ENCODE results near the gene DLG5. TPM values are rescaled to one million over a fixed set of nuclear protein-coding genes. Genes with fewer than 3 reads are reported as not detected.

Gene DLG5
- total and polyA plus RNA-seq, 4 donors = 6.6 to 33.2 (median 15.8) TPM

DNA sequence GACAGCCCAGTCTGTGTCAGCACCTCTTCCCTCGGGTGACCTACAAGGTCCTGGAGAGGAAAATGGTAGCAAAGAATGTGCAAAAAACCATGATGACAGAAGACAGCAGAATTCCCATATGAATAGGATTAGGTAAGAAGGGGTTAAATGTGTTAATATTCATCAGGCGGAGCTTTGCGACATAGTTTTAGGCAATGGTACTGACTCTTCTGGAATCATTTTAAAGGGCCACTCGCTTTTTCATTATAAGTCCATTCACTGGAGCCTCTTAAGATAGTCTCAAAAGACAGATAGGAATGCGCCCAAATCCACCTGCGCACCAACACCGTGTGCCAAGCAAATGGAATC lies 38.2 kb downstream of the DLG5 start:
- no peak overlapping the region for H3K9ac ChIP-seq (ENCODE audit: insufficient read depth in 1 of 2, low read length in 2 of 2)
- DNase-seq (peak in 2 of 3 donors; percentile 67 to 73), ATAC-seq (ENCODE audit: insufficient read depth, low FRiP score) (no peak)
- WGBS, 2 donors = 56 to 69% methylated on average over 7 of the region's 7 CpGs
- H3K27me3 ChIP-seq (ENCODE audit: control insufficient read depth in 3 of 3, insufficient read depth in 3 of 3, low read length in 2 of 3) = no peaks in the 10 kb centered on the region
- TF ChIP-seq, protein P1, sequence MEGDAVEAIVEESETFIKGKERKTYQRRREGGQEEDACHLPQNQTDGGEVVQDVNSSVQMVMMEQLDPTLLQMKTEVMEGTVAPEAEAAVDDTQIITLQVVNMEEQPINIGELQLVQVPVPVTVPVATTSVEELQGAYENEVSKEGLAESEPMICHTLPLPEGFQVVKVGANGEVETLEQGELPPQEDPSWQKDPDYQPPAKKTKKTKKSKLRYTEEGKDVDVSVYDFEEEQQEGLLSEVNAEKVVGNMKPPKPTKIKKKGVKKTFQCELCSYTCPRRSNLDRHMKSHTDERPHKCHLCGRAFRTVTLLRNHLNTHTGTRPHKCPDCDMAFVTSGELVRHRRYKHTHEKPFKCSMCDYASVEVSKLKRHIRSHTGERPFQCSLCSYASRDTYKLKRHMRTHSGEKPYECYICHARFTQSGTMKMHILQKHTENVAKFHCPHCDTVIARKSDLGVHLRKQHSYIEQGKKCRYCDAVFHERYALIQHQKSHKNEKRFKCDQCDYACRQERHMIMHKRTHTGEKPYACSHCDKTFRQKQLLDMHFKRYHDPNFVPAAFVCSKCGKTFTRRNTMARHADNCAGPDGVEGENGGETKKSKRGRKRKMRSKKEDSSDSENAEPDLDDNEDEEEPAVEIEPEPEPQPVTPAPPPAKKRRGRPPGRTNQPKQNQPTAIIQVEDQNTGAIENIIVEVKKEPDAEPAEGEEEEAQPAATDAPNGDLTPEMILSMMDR (IDR thresholded peaks at IDR 0.05; ENCODE audit: control extremely low read depth, extremely low read depth) = no peak
- no peak overlapping the region for H3K4me3 ChIP-seq
- no peaks in the 10 kb centered on the region for H3K9me3 ChIP-seq (ENCODE audit: control insufficient read depth in 4 of 4, insufficient read depth in 3 of 4, low read length in 3 of 4)
- H3K27ac ChIP-seq (ENCODE audit: low read depth in 1 of 2, low read length in 1 of 2) = peak overlapping the region in 1 of 2 donors; percentile 76
- H3K4me1 ChIP-seq (ENCODE audit: control insufficient read depth in 5 of 5, insufficient read depth in 5 of 5, low read length in 5 of 5) = peaks cover 16 to 38% (median 19%) of the 10 kb centered on the region in 5 donors
- H3K36me3 ChIP-seq (ENCODE audit: control insufficient read depth in 4 of 4, insufficient read depth in 4 of 4, low read length in 4 of 4) = no peaks in the 10 kb centered on the region

DNA sequence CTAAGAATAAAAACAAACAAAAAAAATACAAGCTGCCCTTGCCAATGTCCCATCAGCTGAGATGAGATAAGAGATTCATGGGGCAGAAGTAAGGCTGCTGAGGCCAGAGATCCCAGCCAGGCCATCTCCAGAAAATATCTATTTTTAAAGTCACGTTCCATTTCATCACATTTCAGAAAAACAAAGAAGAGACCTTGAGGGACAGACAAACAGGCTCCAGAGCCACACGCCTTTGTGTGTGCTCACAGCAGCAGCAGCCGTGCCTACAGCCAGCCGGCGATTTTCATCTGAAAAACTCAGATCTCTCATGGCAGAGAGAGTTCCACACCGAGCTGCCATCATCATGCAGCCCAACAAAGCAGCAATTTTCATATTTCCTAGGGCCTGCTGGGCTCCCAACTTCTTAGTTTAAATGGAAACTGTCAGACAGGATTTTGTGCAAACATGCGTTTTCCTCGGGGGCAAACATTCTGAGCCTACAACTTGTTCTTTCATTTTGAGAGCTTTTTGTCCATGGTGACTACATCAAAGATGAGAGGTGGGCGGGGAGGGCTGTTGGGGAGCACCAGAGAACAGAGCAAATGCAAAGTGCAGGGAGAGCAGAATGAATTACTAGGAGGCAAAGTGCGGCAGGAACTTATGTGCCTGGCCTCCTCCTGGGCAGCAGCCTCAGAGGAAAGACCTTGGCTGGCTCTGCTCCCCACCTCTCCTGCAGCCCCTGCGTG lies 38.8 kb downstream of the DLG5 start:
- peaks cover 16 to 38% (median 19%) of the 10 kb centered on the region in 5 donors for H3K4me1 ChIP-seq (ENCODE audit: control insufficient read depth in 5 of 5, insufficient read depth in 5 of 5, low read length in 5 of 5)
- H3K4me3 ChIP-seq = no peak overlapping the region
- DNase-seq (peak; percentile 59 to 77 (median 74)), ATAC-seq (ENCODE audit: insufficient read depth, low FRiP score) (no peak)
- WGBS, 2 donors = 46 to 68% methylated on average over 11 of the region's 11 CpGs
- TF ChIP-seq, protein P1 (IDR thresholded peaks at IDR 0.05; ENCODE audit: control extremely low read depth, extremely low read depth) = no peak
- peak overlapping the region in 1 of 2 donors; percentile 76 for H3K27ac ChIP-seq (ENCODE audit: low read depth in 1 of 2, low read length in 1 of 2)
- H3K36me3 ChIP-seq (ENCODE audit: control insufficient read depth in 4 of 4, insufficient read depth in 4 of 4, low read length in 4 of 4) = no peaks in the 10 kb centered on the region
- no peaks in the 10 kb centered on the region for H3K27me3 ChIP-seq (ENCODE audit: control insufficient read depth in 3 of 3, insufficient read depth in 3 of 3, low read length in 2 of 3)
- peak overlapping the region in 1 of 2 donors; percentile 40 for H3K9ac ChIP-seq (ENCODE audit: insufficient read depth in 1 of 2, low read length in 2 of 2)
- H3K9me3 ChIP-seq (ENCODE audit: control insufficient read depth in 4 of 4, insufficient read depth in 3 of 4, low read length in 3 of 4) = no peaks in the 10 kb centered on the region

GRCh38 chr10:77886795-77887355 lies 39.7 kb downstream of the DLG5 start:
- 86 to 88% methylated on average over 4 of the region's 4 CpGs for WGBS, 2 donors
- DNase-seq (no peak), ATAC-seq (ENCODE audit: insufficient read depth, low FRiP score) (no peak)
- Histone ChIP-seq H3K4me1 (ENCODE audit: control insufficient read depth in 5 of 5, insufficient read depth in 5 of 5, low read length in 5 of 5) (peaks cover 15 to 38% (median 17%) of the 10 kb centered on the region in 5 donors), H3K9ac (ENCODE audit: insufficient read depth in 1 of 2, low read length in 2 of 2) (peak overlapping the region in 1 of 2 donors; percentile 40), H3K27ac (ENCODE audit: low read depth in 1 of 2, low read length in 1 of 2) (peak overlapping the region in 1 of 2 donors; percentile 20), H3K4me3 (no peak overlapping the region), H3K36me3 (ENCODE audit: control insufficient read depth in 4 of 4, insufficient read depth in 4 of 4, low read length in 4 of 4) (no peaks in the 10 kb centered on the region), H3K27me3 (ENCODE audit: control insufficient read depth in 3 of 3, insufficient read depth in 3 of 3, low read length in 2 of 3) (no peaks in the 10 kb centered on the region), H3K9me3 (ENCODE audit: control insufficient read depth in 4 of 4, insufficient read depth in 3 of 4, low read length in 3 of 4) (no peaks in the 10 kb centered on the region)
- TF ChIP-seq, protein P1 (IDR thresholded peaks at IDR 0.05; ENCODE audit: control extremely low read depth, extremely low read depth) = no peak
